ENCODE results near the gene SORD. TPM values are rescaled to one million over a fixed set of nuclear protein-coding genes. Genes with fewer than 3 reads are reported as not detected.
"Not testable (repeated sequence)": the region's sequence is repeated elsewhere in the genome, so short reads cannot be mapped to it uniquely, and the experiment has no call there.

Gene SORD
- total RNA-seq, 1 experiment from 2014 or later = 39.1 TPM

DNA sequence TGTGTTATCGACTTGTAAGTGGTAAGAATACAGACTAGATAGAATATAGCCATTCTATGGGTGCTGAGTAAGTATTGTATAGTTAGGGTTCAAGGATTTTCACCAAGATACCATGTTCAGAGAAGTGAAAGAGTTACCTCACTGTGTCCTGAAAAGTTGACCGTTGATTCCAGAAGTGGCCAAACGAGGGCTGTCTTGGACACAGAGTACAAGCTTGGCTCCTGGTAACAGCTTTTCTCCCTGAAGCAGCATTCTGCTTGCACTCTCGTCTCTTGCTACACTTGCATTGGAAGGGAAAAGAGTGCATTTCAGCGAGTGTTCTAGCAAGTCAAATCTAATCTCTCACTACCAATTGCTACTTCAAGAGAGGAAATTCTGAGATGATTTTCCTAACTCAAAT is 18.5 kb downstream of the SORD start:
- H3K9me3 ChIP-seq, H3K27me3 ChIP-seq, H3K4me3 ChIP-seq, H3K36me3 ChIP-seq, DNase-seq: not testable (repeated sequence)

DNA sequence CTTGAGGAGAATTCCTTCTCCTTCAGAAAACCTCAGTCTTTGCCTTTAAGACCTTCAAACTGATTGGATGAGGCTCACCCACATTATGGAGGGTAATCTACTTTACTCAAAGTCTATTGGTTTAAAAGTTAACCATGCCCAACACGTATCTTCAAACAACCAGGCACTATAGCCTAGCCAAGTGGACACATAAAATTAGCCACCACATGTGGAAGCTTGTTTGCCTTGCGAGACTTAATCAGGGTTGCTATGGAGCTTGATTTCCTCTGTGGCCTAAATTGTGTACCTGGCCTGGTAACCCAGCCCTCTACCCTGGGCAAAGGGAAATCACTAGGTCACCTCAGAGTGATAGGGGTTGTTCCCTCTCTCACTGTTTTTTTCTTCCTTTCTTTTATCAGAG is 19.9 kb downstream of the SORD start:
- not testable (repeated sequence) for H3K36me3 ChIP-seq, DNase-seq, H3K4me3 ChIP-seq, H3K27me3 ChIP-seq, H3K9me3 ChIP-seq

DNA sequence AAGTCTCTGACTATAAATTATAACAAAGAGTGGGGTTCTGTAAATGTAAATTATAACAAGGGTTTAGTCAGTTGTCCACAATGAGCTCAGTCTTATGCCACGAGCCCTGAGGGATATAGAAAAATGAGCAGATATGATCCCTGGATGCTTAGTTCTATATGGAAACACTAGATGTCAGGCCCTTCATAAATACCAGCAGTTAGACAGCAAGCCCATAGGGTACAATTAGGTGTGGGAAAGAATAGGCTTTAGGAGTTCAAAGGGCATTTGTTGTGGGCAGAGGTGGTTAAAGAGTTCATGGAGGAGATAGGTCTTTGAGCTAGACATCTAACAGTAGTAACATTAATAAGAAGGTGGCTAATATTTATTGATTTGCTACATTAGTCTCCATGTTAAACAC is 21.3 kb downstream of the SORD start:
- not testable (repeated sequence) for H3K4me3 ChIP-seq, H3K27me3 ChIP-seq, H3K9me3 ChIP-seq, H3K36me3 ChIP-seq, DNase-seq

DNA sequence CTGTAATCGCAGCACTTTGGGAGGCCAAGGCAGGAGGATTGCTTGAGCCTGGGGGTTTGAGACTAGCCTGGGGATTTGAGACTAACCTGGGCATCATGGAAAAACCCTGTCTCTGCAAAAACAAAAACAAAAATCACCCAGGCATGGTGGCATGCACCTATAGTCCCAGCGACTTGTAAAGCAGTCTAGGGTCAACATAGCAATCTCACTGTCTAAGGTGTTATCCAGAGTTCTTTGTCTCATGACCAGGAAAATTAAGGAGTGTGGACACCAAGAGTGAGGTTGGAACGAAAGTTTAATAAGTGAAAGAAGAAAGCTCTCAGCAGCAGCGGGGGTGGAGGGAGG is 25.4 kb downstream of the SORD start:
- peaks cover 32% of the 10 kb centered on the region for H3K36me3 ChIP-seq
- H3K4me3 ChIP-seq, H3K9me3 ChIP-seq, H3K27me3 ChIP-seq, DNase-seq: not testable (repeated sequence)

DNA sequence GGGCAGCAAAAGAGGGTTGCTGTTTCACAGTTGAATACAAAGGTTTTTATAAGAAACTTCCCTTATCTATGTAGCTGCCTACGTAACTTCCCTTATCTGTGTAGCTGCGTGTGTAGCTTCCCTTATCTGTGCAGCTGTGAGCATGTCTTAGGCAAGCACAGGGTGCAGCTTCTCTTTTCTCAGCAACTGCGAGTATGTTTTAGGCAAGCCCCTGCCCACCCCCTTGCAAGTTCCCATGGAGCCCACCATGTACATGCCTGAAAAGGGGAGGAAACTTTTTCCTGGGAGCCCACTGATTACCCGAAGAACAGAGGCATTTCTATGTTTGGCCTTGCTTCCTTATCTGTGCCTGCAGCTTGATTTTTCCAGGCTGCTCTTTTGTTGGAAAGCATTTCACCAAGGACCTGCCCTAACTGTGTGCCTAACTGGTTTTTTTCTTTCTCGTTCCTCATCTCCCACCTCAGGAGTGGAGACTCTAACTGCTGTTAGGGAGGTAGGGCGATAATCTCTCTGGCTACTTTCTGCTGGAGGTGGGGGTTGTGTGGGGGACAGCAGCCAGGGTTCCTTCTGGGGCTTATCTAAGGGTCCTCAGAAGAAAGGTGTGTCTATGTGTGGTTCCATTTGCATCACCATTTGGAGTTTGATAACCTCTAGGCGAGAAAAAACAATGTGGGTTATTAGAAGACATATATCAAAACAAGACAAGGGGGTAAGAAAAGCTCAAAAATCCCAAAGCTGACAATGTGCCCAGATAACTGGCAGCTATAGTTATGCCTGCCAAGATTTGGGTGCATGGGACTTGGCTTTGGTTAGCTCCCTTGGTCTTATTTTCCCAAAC is 26.0 kb downstream of the SORD start:
- Histone ChIP-seq H3K4me3 (no peak overlapping the region), H3K9me3 (no peaks in the 10 kb centered on the region), H3K27me3 (no peaks in the 10 kb centered on the region), H3K36me3 (peaks cover 32% of the 10 kb centered on the region)
- no peak for DNase-seq

DNA sequence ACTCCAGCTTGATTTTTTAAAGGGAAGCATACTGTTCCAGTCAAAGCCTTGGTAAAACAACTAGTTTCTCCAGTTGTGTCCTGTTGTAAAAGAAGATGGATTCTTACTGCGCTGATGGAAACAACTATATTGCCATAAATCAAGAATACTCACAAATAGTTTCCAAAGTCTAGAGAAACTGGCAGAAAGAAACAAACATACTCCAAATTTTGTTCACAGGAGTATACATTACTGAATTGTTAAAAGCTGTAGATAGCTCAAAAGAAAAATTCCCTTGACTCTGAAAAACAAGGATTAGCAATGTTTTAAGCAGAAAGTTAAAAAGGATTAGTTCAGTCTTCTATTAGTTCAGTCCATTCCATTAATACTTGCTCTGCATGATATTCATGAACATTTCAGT is 27.6 kb downstream of the SORD start:
- Histone ChIP-seq H3K9me3 (0 out of 2 replicates have a peak, but pooled peaks cover 2% of the 10 kb centered on the region), H3K27me3 (no peaks in the 10 kb centered on the region), H3K4me3 (no peak overlapping the region), H3K36me3 (peaks cover 32% of the 10 kb centered on the region)
- no peak for DNase-seq

DNA sequence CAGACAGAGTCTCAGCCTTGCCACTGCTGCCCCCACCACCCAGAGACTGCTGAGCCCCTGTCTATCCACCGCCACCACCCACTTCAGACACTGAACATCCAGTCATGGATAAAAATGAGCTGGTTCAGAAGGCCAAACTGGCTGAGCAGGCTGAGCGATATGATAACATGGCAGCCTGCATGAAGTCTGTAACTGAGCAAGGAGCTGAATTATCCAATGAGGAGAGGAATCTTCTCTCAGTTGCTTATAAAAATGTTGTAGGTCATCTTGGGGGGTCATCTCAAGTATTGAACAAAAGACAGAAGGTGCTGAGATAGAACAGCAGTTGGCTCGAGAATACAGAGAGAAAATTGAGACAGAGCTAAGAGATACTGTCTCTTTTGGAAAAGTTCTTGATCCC is 29.7 kb downstream of the SORD start:
- not testable (repeated sequence) for H3K9me3 ChIP-seq, H3K4me3 ChIP-seq, H3K27me3 ChIP-seq, DNase-seq
- peaks cover 27% of the 10 kb centered on the region for H3K36me3 ChIP-seq

DNA sequence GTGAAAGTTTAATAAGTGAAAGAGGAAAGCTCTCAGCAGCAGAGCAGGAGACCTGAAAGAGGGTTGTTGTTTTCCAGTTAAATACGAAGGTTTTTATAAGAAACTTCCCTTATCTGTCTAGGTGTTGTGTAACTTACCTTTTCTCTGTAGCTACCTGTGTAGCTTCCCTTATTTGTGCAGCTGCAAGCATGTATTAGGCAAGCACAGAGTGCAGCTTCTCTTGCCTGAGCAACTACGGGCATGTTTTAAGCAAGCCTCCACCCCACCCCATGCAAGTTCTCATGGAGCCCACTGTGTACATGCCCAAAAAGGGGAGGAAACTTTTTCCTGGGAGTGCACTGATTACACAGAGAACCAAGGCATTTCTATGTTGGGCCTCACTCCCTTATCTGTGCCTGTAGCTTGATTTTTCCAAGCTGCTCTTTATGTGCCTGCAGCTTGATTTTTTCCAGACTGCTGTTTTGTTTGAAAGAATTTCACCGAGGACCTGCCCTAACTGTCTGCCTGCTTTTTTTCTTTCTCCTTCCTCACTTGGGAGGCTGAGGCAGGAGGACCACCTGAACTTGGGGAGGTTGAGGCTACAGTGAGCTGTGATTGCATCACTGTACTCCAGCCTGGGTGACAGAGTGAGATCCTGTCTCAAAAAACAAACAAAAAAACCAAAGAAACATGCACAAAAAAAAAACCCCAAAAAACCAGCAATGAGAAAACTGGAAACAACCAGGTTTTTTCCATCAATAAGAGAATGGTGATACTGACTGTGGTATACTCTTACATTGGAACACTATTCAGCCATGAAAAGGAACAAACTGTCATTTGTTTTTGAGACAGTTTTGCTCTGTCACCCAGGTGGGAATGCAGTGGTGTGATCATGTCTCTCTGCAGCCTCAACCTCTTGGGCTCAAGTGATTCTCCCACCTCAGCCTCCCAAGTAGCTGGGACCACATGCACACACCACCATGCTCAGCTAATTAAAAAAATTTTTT is 36.0 kb downstream of the SORD start:
- DNase-seq, H3K4me3 ChIP-seq, H3K9me3 ChIP-seq, H3K27me3 ChIP-seq, H3K36me3 ChIP-seq: not testable (repeated sequence)

DNA sequence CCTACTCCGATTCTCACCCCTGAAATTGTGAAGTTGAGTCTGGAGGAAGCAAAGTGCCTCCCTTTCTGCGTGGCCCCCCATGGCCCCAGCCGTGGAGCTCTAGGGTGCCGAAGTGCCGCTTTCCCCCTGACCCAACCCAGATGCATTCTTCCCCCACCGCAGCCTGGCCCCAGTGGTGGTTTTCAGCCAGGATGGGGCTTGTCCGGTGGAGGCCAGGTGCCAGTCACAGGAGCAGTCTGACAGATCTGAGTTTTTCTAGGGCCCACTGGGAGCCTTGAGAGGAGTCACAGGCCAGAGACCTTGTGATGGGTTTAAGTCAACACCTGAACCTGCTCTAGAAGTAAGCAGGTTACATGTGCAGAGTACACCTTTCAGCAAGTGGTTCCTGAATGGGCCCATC is 39.3 kb downstream of the SORD start:
- not testable (repeated sequence) for H3K4me3 ChIP-seq, H3K27me3 ChIP-seq, DNase-seq, H3K9me3 ChIP-seq
- H3K36me3 ChIP-seq = peaks cover 12% of the 10 kb centered on the region

DNA sequence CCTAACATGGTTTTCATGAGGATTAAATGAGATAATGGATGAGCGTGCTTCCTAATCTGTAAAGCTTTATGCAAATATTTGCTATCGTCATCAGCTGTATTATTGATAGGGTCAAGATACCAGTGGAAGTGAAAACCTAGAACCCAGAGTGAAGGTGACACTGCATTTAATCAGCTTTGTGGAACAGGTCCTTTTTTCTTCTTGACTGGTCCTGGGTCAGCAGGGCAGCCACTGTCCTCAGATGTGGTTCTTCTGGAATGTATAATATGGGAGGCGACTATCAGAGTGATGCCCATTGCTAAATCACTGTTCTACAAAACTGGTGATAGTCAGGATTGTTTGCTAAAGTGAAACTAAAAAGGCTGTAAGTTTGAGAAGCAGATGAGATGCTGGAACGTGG is 41.4 kb downstream of the SORD start:
- H3K27me3 ChIP-seq = no peaks in the 10 kb centered on the region
- no peaks in the 10 kb centered on the region for H3K9me3 ChIP-seq
- DNase-seq = no peak
- H3K36me3 ChIP-seq = peaks cover 14% of the 10 kb centered on the region
- H3K4me3 ChIP-seq = no peak overlapping the region

DNA sequence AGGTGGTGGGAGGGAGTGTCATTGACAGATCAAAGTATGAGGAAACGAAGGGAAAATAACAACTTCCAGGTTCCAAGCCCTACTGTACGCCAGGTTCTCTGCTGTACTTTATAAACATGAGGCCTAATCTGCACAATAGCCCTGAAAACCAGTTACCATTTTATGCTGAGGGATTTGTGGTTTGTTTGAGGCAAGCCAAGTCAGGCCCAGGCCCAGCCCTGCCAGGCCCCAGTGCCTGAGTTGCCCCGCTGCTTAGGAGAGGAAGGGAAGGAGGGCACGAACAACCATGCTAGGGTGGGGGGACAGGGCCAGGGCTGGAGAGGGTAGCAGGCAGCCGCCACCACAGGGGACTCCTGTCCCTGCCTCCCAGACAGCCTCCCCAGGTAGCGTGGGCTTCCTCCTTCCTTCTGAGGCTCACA is 47.0 kb downstream of the SORD start:
- not testable (repeated sequence) for H3K27me3 ChIP-seq, H3K9me3 ChIP-seq, DNase-seq, H3K4me3 ChIP-seq
- H3K36me3 ChIP-seq = peaks cover 14% of the 10 kb centered on the region

DNA sequence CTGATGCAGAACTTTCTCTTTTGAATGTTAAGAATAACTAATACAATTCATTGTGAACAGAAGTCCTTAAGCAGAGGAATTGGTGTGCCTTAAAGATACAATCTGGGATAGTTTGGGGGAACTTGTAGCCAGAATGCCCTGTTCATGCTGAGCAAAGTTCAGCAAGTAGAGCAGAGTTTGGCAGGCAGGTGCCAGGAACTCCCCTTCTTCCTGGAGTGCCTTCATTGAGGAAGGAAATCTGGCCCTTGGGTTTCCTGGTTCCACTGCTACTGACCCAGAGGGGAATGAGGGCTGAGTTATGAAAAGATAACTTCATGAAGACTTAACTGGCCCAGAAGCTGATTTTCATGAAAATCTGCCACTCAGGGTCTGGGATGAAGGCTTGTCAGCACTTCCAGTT is 50.6 kb downstream of the SORD start:
- H3K27me3 ChIP-seq, H3K36me3 ChIP-seq, H3K4me3 ChIP-seq, DNase-seq, H3K9me3 ChIP-seq: not testable (repeated sequence)

DNA sequence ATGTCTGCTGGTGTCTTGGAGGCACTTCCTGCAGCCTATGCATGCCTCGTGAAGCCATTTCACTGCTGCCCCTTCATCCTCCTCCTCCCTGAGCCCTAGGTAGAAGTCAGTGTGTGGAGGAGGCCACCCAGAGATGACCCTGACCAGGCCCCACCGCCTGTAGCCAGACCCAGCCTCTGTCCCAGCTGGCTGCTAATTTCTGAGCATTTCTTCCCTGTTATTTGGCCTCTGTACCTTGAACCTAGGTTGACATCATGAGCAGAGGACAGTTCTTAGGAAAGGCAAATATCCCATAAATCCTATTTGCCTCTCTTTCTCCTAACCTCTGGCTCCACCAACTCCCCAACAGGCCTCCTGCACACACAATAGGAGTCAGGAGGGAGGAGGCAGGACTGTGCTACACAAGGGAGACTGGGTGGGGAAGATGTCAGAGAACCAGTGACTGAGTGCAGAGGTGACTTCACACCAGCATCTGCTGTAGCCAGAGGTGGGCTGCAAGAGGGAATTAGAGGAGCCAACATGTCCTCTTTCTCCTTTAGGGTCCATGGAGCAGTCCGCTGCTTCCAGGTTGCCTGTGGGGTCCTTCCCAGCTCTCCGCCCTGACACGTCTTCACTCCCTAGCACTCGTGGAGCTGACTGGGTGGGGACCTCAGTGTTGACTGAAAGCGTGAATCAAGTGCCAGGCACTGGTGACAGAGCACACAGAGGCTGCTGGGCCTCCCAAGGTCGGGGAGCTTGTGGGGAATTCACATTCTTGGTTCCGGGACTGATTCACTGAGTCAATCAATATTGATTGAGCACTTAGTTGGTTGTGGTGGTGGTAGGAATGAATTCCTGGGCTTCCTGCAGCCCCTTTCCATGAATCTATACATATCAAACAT is 52.7 kb downstream of the SORD start:
- not testable (repeated sequence) for H3K27me3 ChIP-seq, H3K36me3 ChIP-seq, H3K9me3 ChIP-seq

DNA sequence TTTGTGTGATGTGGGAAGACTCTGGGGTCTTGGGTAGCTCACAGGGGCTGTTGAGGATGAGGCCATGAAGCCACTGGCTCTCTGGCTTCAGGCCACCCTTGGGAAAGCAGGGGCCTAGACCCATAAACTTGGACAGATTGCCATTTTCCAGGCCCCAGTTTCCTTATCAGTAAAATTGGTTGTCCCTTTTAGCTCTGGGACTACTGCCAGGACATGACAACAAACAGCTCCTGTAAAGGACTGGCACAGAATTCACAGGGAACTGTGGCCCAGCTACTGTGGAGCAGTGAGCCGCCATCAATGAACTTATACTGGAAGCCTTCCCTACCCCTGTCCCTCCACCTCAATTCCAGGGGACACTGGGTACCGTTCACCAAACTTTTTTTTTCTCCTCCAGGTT is 54.4 kb downstream of the SORD start:
- not testable (repeated sequence) for H3K4me3 ChIP-seq, H3K9me3 ChIP-seq, H3K36me3 ChIP-seq, DNase-seq, H3K27me3 ChIP-seq

More for the DNA sequence above, 52.7 kb downstream of the SORD start:
- not testable (repeated sequence) for H3K4me3 ChIP-seq, DNase-seq

DNA sequence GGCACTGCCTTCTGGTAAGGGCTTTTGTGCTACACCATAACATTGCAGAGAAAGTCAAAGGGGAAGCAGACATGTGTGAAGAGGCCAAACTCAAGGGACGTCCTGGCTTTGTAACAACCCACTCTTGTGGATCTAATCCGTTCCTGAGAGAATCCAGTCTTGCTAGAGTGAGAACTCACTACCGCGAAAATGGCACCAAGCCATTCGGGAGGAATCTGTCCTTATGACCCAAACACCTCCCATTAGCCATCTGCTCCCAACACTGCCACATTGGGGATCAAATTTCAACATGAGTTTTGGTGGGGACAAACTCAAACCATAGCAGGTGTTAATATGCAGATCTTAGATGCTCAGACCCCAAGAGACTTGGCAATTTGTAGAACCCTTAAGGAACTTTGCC is 56.2 kb downstream of the SORD start:
- H3K36me3 ChIP-seq, H3K9me3 ChIP-seq, DNase-seq, H3K27me3 ChIP-seq, H3K4me3 ChIP-seq: not testable (repeated sequence)

DNA sequence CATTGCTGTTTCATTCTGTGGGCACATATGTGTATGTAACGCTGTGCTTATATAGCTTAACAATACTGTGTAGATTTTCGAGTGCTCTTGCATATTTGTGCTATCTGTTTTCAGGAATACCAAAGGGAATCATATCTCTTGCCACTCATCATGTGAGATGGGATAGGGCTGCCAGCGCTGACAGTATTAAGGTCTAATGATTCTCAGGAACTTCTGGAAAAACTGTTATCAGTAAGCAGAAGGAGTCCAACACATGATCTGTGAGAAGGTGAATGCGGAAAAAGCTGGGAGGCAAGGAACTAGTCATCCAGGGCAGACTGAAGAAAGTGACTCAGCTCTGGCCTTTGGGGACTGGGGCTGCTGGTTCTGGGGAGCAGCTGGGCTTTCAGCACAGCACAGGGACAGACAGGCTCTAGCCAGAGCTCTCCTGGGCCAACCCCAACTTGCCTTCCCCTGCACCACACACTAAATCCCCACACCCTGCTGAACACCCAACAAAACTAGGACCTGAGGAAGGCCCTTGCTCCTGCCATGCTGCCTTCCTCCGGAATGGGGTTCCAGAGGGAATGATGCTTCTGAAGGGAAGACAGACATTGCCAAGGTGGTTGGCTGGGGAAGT is 56.7 kb downstream of the SORD start:
- H3K36me3 ChIP-seq, H3K4me3 ChIP-seq, H3K9me3 ChIP-seq, DNase-seq, H3K27me3 ChIP-seq: not testable (repeated sequence)
